Erythroblast (primary cell): ENCODE measurements around the gene STARD5.

Source experiments
- GATA1 ChIP-seq: IDR thresholded peaks from 2 replicates; pipeline ENCODE4 v1.6.1; 2011; ENCODE audit warnings: low read depth, mild to moderate bottlenecking, control low read depth, low read length, moderate library complexity
- POLR2A ChIP-seq: IDR thresholded peaks from 2 replicates; pipeline ENCODE4 v1.6.1; 2011; ENCODE audit warnings: mild to moderate bottlenecking, low read length

DNA sequence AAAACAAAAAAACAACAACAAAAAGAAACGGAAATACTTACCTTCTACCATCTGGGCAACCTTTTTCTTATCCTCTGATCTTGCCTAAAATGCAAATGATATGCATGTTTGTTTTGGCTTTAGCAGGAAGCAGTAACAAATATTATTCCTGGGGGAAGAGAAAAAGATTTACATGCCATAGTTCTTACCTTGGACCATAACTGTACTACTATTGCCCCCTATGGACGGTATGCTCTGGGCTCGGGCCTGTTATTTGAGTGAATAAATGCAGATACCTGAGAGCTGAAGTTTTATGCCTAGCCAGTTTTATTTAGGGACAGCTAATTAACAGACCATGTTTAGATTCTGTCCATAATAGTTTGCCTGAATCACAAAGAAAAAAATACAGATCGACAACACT lies 12.6 kb upstream of the STARD5 start:
- no peak for TF ChIP-seq POLR2A
- no peak for TF ChIP-seq GATA1
